ENCODE measurements around the gene APMAP. TPM values are rescaled to one million over a fixed set of nuclear protein-coding genes. Genes with fewer than 3 reads are reported as not detected.

Gene APMAP
- total and polyA plus RNA-seq, 2 experiments from 2014 or later: 110 to 123 TPM

GRCh38 chr20:25023356-25023755 is 30.8 kb upstream of the APMAP start:
- Histone ChIP-seq H3K27ac (no peak overlapping the region), H3K4me1 (ENCODE audit: insufficient read depth) (peaks cover 2% of the 10 kb centered on the region), H3K4me3 (no peak overlapping the region), H3K9me2 (replicated peaks; ENCODE audit: insufficient read depth) (no peaks in the 10 kb centered on the region), H3K27me3 (no peaks in the 10 kb centered on the region), H4K20me1 (ENCODE audit: insufficient read depth, poor library complexity, severe bottlenecking) (no peaks in the 10 kb centered on the region), H2AFZ (no peak overlapping the region), H3K4me2 (no peak overlapping the region), H3K79me2 (peaks cover 12% of the 10 kb centered on the region), H3K9me3 (ENCODE audit: low read depth) (no peaks in the 10 kb centered on the region), H3K36me3 (replicated peaks; ENCODE audit: insufficient read depth, low read depth) (no peaks in the 10 kb centered on the region)
- TF ChIP-seq EZH2 (IDR thresholded peaks at IDR 0.05; ENCODE audit: borderline replicate concordance) (no peak), CTCF (IDR thresholded peaks at IDR 0.05; ENCODE audit: poor library complexity) (no peak), EZH2phosphoT487 (IDR thresholded peaks at IDR 0.05; ENCODE audit: low read depth, severe bottlenecking, unreplicated experiment) (no peak)
- DNase-seq (ENCODE audit: low spot score): no peak
- 83% methylated on average over 10 of the region's 10 CpGs for WGBS (ENCODE audit: low lambda C conversion rate, missing lambda C conversion rate)

GRCh38 chr20:25022680-25023079 is 30.1 kb upstream of the APMAP start:
- no peaks in the 10 kb centered on the region for H3K9me2 ChIP-seq (replicated peaks; ENCODE audit: insufficient read depth)
- peaks cover 12% of the 10 kb centered on the region for H3K79me2 ChIP-seq
- H3K4me2 ChIP-seq: no peak overlapping the region
- no peak overlapping the region for H2AFZ ChIP-seq
- no peaks in the 10 kb centered on the region for H4K20me1 ChIP-seq (ENCODE audit: insufficient read depth, poor library complexity, severe bottlenecking)
- TF ChIP-seq CTCF (IDR thresholded peaks at IDR 0.05; ENCODE audit: poor library complexity) (no peak), EZH2 (IDR thresholded peaks at IDR 0.05; ENCODE audit: borderline replicate concordance) (no peak), EZH2phosphoT487 (IDR thresholded peaks at IDR 0.05; ENCODE audit: low read depth, severe bottlenecking, unreplicated experiment) (no peak)
- peaks cover 8% of the 10 kb centered on the region for H3K4me1 ChIP-seq (ENCODE audit: insufficient read depth)
- 92% methylated on average over 11 of the region's 11 CpGs for WGBS (ENCODE audit: low lambda C conversion rate, missing lambda C conversion rate)
- H3K4me3 ChIP-seq: no peak overlapping the region
- no peak overlapping the region for H3K27ac ChIP-seq
- no peaks in the 10 kb centered on the region for H3K36me3 ChIP-seq (replicated peaks; ENCODE audit: insufficient read depth, low read depth)
- H3K9me3 ChIP-seq (ENCODE audit: low read depth): no peaks in the 10 kb centered on the region
- no peak for DNase-seq (ENCODE audit: low spot score)
- no peaks in the 10 kb centered on the region for H3K27me3 ChIP-seq

GRCh38 chr20:25021336-25021735 is 28.8 kb upstream of the APMAP start:
- 94% methylated on average over 6 of the region's 6 CpGs for WGBS (ENCODE audit: low lambda C conversion rate, missing lambda C conversion rate)
- Histone ChIP-seq H3K79me2 (peaks cover 5% of the 10 kb centered on the region), H3K9me3 (ENCODE audit: low read depth) (no peaks in the 10 kb centered on the region), H3K4me1 (ENCODE audit: insufficient read depth) (peaks cover 17% of the 10 kb centered on the region), H3K4me3 (no peak overlapping the region), H3K27me3 (no peaks in the 10 kb centered on the region), H3K27ac (no peak overlapping the region), H3K4me2 (no peak overlapping the region), H3K9me2 (replicated peaks; ENCODE audit: insufficient read depth) (no peaks in the 10 kb centered on the region), H3K36me3 (replicated peaks; ENCODE audit: insufficient read depth, low read depth) (no peaks in the 10 kb centered on the region), H2AFZ (no peak overlapping the region), H4K20me1 (ENCODE audit: insufficient read depth, poor library complexity, severe bottlenecking) (no peaks in the 10 kb centered on the region)
- TF ChIP-seq EZH2 (IDR thresholded peaks at IDR 0.05; ENCODE audit: borderline replicate concordance) (no peak), EZH2phosphoT487 (IDR thresholded peaks at IDR 0.05; ENCODE audit: low read depth, severe bottlenecking, unreplicated experiment) (no peak), CTCF (IDR thresholded peaks at IDR 0.05; ENCODE audit: poor library complexity) (no peak)
- no peak for DNase-seq (ENCODE audit: low spot score)

- TF ChIP-seq EZH2 (IDR thresholded peaks at IDR 0.05; ENCODE audit: borderline replicate concordance): no peak
- TF ChIP-seq EZH2phosphoT487 (IDR thresholded peaks at IDR 0.05; ENCODE audit: low read depth, severe bottlenecking, unreplicated experiment): no peak
- TF ChIP-seq CTCF (IDR thresholded peaks at IDR 0.05; ENCODE audit: poor library complexity): no peak
- Histone ChIP-seq H3K27me3 (no peaks in the 10 kb centered on the region), H4K20me1 (ENCODE audit: insufficient read depth, poor library complexity, severe bottlenecking) (no peaks in the 10 kb centered on the region), H3K9me2 (replicated peaks; ENCODE audit: insufficient read depth) (no peaks in the 10 kb centered on the region), H3K4me1 (ENCODE audit: insufficient read depth) (peaks cover 17% of the 10 kb centered on the region), H2AFZ (no peak overlapping the region), H3K79me2 (peaks cover 5% of the 10 kb centered on the region), H3K36me3 (replicated peaks; ENCODE audit: insufficient read depth, low read depth) (no peaks in the 10 kb centered on the region), H3K9me3 (ENCODE audit: low read depth) (no peaks in the 10 kb centered on the region), H3K4me2 (no peak overlapping the region), H3K4me3 (no peak overlapping the region), H3K27ac (no peak overlapping the region)
- 99% methylated on average over 6 of the region's 6 CpGs for WGBS (ENCODE audit: low lambda C conversion rate, missing lambda C conversion rate)
- DNase-seq (ENCODE audit: low spot score): no peak
Measured at GRCh38 chr20:25020901-25021301, 28.4 kb upstream of the APMAP start.
